Ramos (cell line): Measurements from ENCODE around the gene SLC25A40.
"Not testable (repeated sequence)": the region's sequence is repeated elsewhere in the genome, so short reads cannot be mapped to it uniquely, and the experiment has no call there.

ENCODE experiments used
- in situ Hi-C: fragments of 300-500 bp; cut with MboI; formaldehyde crosslinking; loops from one replicate; pipeline ENCODE4 v1.14.3; 2022; ENCODE audit warnings: low sequenced_read_pairs; ENCODE audit not compliant: unreplicated experiment

Gene SLC25A40

GRCh38 chr7:87876040-87876868 lies at the start of gene SLC25A40, which contains the start of gene DBF4:
SLC25A40 (minus strand) TSS chr7:87876360; CDS start chr7:87858727, 17,633 bp downstream.
DBF4 (plus strand) TSS chr7:87876493; CDS start chr7:87876733, 240 bp downstream.
- in situ Hi-C loops, result no loop called here

- in situ Hi-C loops, result not testable (repeated sequence)
These were observed 46.7 kb upstream of the SLC25A40 start for GRCh38 chr7:87922759-87923395.

- in situ Hi-C loops, result no loop called here
These were observed 44.4 kb upstream of the SLC25A40 start for GRCh38 chr7:87920578-87920977.

GRCh38 chr7:87919875-87920274 lies 43.7 kb upstream of the SLC25A40 start:
- in situ Hi-C loops, result no loop called here

- in situ Hi-C loops, result no loop called here
These were observed 42.6 kb upstream of the SLC25A40 start for GRCh38 chr7:87918740-87919139.

GRCh38 chr7:87912121-87912520 lies 36.0 kb upstream of the SLC25A40 start:
- in situ Hi-C loops, result no loop called here

GRCh38 chr7:87908814-87909213 lies 32.7 kb upstream of the SLC25A40 start:
- in situ Hi-C loops, result not testable (repeated sequence)

- in situ Hi-C loops, result not testable (repeated sequence)
These were observed 31.2 kb upstream of the SLC25A40 start for GRCh38 chr7:87907136-87907906.

GRCh38 chr7:87899255-87899654 lies 23.1 kb upstream of the SLC25A40 start:
- in situ Hi-C loops, result no loop called here

- in situ Hi-C loops, result no loop called here
These were observed 19.2 kb upstream of the SLC25A40 start for GRCh38 chr7:87895363-87895762.

GRCh38 chr7:87886875-87887274 lies 10.7 kb upstream of the SLC25A40 start:
- in situ Hi-C loops, result no loop called here

- in situ Hi-C loops, result no loop called here
These were observed 8.9 kb upstream of the SLC25A40 start for GRCh38 chr7:87885018-87885417.

GRCh38 chr7:87882151-87882937 lies 6.2 kb upstream of the SLC25A40 start:
- in situ Hi-C loops, result no loop called here

GRCh38 chr7:87878208-87878735 lies 2.1 kb upstream of the SLC25A40 start:
- in situ Hi-C loops, result no loop called here

- in situ Hi-C loops, result no loop called here
These were observed 1.3 kb upstream of the SLC25A40 start for GRCh38 chr7:87877366-87878040.

- in situ Hi-C loops, result no loop called here
These were observed 692 bp upstream of the SLC25A40 start for GRCh38 chr7:87876869-87877234.

- in situ Hi-C loops, result no loop called here
These were observed 765 bp downstream of the SLC25A40 start for GRCh38 chr7:87875151-87876039.

GRCh38 chr7:87874066-87874465 lies 2.1 kb downstream of the SLC25A40 start:
- in situ Hi-C loops, result no loop called here
